GM12891 (cell line): Measurements from ENCODE around the gene FAM124A.

Source experiments
- PAX5 ChIP-seq: IDR thresholded peaks from 2 replicates; pipeline ENCODE4 v1.6.1; 2011; ENCODE audit warnings: low read length, moderate library complexity, mild to moderate bottlenecking; ENCODE audit not compliant: insufficient read depth, severe bottlenecking
- POLR2AphosphoS5 ChIP-seq: IDR thresholded peaks from 2 replicates; pipeline ENCODE4 v1.6.1; 2011; ENCODE audit warnings: low read depth, low read length, control low read depth

- TF ChIP-seq POLR2AphosphoS5 = no peak
- no peak for TF ChIP-seq PAX5
Observed at GRCh38 chr13:51227404-51227803, 5.2 kb downstream of the FAM124A start.
